HG03045 (cell line): ENCODE measurements around the gene RPS6KA2.
A peak's percentile ranks its signal among the peaks of the same experiment; 100 is the strongest.

ENCODE experiments used
- ATAC-seq: cut with Tn5 transposase; IDR thresholded peaks from one replicate; pipeline ENCODE4 v1.9.1; 2021; ENCODE audit warnings: mild to moderate bottlenecking, moderate library complexity; ENCODE audit not compliant: unreplicated experiment

The RPS6KA2 gene

GRCh38 chr6:166508726-166509125, 118.3 kb downstream of the RPS6KA2 start:
- ATAC-seq, result no peak

GRCh38 chr6:166507809-166508564, 119.1 kb downstream of the RPS6KA2 start:
- ATAC-seq, result no peak

- ATAC-seq, result no peak
Measured at GRCh38 chr6:166507380-166507779, 119.7 kb downstream of the RPS6KA2 start.

GRCh38 chr6:166505133-166505905, 121.7 kb downstream of the RPS6KA2 start:
- ATAC-seq, result no peak

GRCh38 chr6:166504100-166504499, 123.0 kb downstream of the RPS6KA2 start:
- ATAC-seq, result no peak

GRCh38 chr6:166503167-166503744, 123.8 kb downstream of the RPS6KA2 start:
- ATAC-seq, result no peak

GRCh38 chr6:166502453-166502852, 124.6 kb downstream of the RPS6KA2 start:
- no peak for ATAC-seq

GRCh38 chr6:166501246-166501645, 125.8 kb downstream of the RPS6KA2 start:
- ATAC-seq, result no peak

GRCh38 chr6:166500246-166500645, 126.8 kb downstream of the RPS6KA2 start:
- ATAC-seq, result no peak

- peak; percentile 81 for ATAC-seq
Measured at GRCh38 chr6:166499350-166500163, 127.5 kb downstream of the RPS6KA2 start.

GRCh38 chr6:166498661-166499349, 128.2 kb downstream of the RPS6KA2 start:
- ATAC-seq, result no peak

GRCh38 chr6:166498228-166498627, 128.8 kb downstream of the RPS6KA2 start:
- no peak for ATAC-seq

GRCh38 chr6:166497087-166497899, 129.8 kb downstream of the RPS6KA2 start:
- no peak for ATAC-seq

- no peak for ATAC-seq
Measured at GRCh38 chr6:166496460-166496859, 130.6 kb downstream of the RPS6KA2 start.

GRCh38 chr6:166495487-166496314, 131.3 kb downstream of the RPS6KA2 start:
- no peak for ATAC-seq

GRCh38 chr6:166494757-166495486, 132.1 kb downstream of the RPS6KA2 start:
- ATAC-seq, result no peak

GRCh38 chr6:166494101-166494441, 133.0 kb downstream of the RPS6KA2 start:
- ATAC-seq, result no peak

GRCh38 chr6:166493427-166494100, 133.5 kb downstream of the RPS6KA2 start:
- no peak for ATAC-seq
